SJCRH30 (cell line): ENCODE results near the gene ZNF683. TPM values are rescaled to one million over a fixed set of nuclear protein-coding genes. Genes with fewer than 3 reads are reported as not detected.
"Not testable (repeated sequence)": the region's sequence is repeated elsewhere in the genome, so short reads cannot be mapped to it uniquely, and the experiment has no call there.

ENCODE experiments used
- DNase-seq, 2 experiments: peaks; one replicate each; pipeline ENCODE4 v3.0.0-alpha.2; 2015 to 2020
- H3K27ac ChIP-seq: fragments of 250-450 bp; sonication (Bioruptor Pico); 2 replicates; pipeline ENCODE4 v1.5.1; 2020; ENCODE audit warnings: mild to moderate bottlenecking, moderate library complexity
- H3K27me3 ChIP-seq: fragments of 250-450 bp; sonication (Bioruptor Pico); 2 replicates; pipeline ENCODE4 v1.5.1; 2020; ENCODE audit warnings: mild to moderate bottlenecking, moderate library complexity
- H3K36me3 ChIP-seq: fragments of 250-450 bp; sonication (Bioruptor Pico); 2 replicates; pipeline ENCODE4 v1.5.1; 2020; ENCODE audit warnings: mild to moderate bottlenecking, moderate library complexity
- H3K4me1 ChIP-seq: fragments of 250-450 bp; sonication (Bioruptor Pico); 2 replicates; pipeline ENCODE4 v1.5.1; 2020; ENCODE audit warnings: mild to moderate bottlenecking, moderate library complexity
- H3K4me3 ChIP-seq: fragments of 250-450 bp; sonication (Bioruptor Pico); 2 replicates; pipeline ENCODE4 v1.5.1; 2020; ENCODE audit warnings: mild to moderate bottlenecking, moderate library complexity
- H3K9me3 ChIP-seq: fragments of 250-450 bp; sonication (Bioruptor Pico); replicated peaks from 2 replicates; pipeline ENCODE4 v1.5.1; 2020; ENCODE audit warnings: mild to moderate bottlenecking, moderate library complexity
- total RNA-seq: library from RNA; depleted of rRNA; stranded (reverse); fragments of >200 nt; shearing (Covaris generic); gene quantifications from 2 replicates; pipeline ENCODE4 v1.2.3, GENCODE V29; 2014

The ZNF683 gene
- total RNA-seq, 1 experiment from 2014 or later = not detected

DNA sequence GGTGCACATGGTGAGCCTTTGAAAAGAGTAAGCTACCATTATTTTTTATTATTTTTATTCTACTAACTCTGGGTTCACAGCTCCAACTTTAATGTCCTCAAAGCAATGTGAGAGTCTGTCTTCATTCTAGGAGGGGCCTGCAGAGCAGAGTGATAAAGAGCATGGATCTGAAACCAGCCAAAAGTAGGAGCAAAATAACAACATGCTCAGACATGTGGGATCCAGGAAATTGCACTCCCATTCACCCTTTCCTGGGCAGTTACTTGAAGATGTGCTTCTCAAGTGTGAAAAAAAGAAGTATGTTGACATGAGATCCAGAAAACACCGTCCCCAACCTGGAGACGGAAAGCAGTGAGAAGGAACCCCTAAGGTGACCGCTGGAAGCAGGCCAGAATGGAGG, 29.3 kb upstream of the ZNF683 start:
- no peak for DNase-seq
- peaks cover 23% of the 10 kb centered on the region for H3K4me1 ChIP-seq

DNA sequence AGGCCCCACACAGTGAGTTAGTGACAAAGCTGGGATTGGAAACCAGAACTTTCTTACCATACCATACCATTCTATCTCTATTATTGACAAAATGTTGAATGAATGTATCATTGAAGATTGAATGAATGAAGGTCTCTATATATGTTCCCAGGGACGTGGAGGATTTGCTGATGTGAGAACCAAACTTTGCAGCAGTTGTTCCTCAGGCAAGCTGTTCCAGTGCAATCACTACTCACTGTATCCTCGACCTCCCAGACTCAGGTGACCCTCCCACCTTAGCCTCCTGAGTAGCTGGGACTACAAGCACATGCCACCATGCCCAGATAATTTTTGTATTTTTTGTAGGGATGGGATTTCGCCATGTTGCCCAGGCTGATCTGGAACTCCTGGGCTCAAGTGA, 26.5 kb upstream of the ZNF683 start:
- Histone ChIP-seq H3K9me3 (no peaks in the 10 kb centered on the region), H3K27me3 (no peaks in the 10 kb centered on the region), H3K27ac (no peak overlapping the region), H3K4me3 (no peak overlapping the region), H3K36me3 (no peaks in the 10 kb centered on the region), H3K4me1 (peaks cover 6% of the 10 kb centered on the region; the same call in 1 of the 2 replicates)
- no peak for DNase-seq

More for the DNA sequence above, 29.3 kb upstream of the ZNF683 start:
- H3K27ac ChIP-seq = no peak overlapping the region
- H3K27me3 ChIP-seq = no peaks in the 10 kb centered on the region
- H3K36me3 ChIP-seq = no peaks in the 10 kb centered on the region
- H3K4me3 ChIP-seq = no peak overlapping the region
- H3K9me3 ChIP-seq = no peaks in the 10 kb centered on the region

DNA sequence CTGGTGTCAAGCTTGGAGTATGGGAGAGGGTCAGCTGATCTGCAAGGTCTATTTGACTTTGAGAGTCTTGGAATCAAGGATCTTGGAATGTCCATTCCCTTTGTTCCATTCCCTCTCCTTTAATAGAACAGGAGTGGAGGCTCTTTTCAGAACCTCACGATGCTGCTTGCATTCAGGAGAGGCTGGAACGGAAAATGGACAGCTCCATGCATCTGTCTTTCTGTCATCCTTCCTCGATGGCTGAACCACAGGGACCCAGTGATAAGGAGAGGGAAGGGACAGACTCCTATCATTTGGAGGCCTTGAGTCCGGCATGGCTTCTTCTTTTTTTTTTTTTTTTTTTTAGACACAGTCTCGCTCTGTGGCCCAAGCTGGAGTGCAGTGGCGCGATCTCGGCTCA, 23.2 kb upstream of the ZNF683 start:
- Histone ChIP-seq H3K27me3 (peaks cover 4% of the 10 kb centered on the region; the same call in 1 of the 2 replicates), H3K27ac (no peak overlapping the region), H3K9me3 (no peaks in the 10 kb centered on the region), H3K4me3 (no peak overlapping the region), H3K4me1 (no peaks in the 10 kb centered on the region), H3K36me3 (no peaks in the 10 kb centered on the region)
- DNase-seq = no peak

DNA sequence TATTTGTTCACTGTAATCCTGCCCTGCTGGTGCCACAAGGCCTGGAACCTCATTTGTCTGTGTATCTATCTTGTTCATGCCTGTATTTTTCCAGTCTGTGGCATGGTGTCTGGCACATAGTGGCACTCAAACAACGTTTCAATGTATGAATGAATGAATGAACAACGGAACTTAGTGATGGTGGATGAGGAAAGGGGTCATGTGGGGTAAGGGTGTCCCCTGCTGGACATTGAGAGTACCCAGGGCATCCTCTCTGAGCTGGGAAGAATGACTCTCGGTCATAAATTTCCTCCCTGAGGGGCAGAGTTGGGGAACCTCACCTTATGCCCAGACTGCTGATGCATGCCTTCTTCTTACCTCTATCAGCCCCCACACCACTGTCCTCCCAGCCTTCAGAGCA, 18.9 kb upstream of the ZNF683 start:
- no peaks in the 10 kb centered on the region for H3K36me3 ChIP-seq
- no peak overlapping the region for H3K27ac ChIP-seq
- no peaks in the 10 kb centered on the region for H3K9me3 ChIP-seq
- H3K4me1 ChIP-seq = peaks cover 3% of the 10 kb centered on the region; the same call in 1 of the 2 replicates
- H3K4me3 ChIP-seq = no peak overlapping the region
- peak; percentile 31 to 56 for DNase-seq
- peaks cover 6% of the 10 kb centered on the region; the same call in 1 of the 2 replicates for H3K27me3 ChIP-seq

DNA sequence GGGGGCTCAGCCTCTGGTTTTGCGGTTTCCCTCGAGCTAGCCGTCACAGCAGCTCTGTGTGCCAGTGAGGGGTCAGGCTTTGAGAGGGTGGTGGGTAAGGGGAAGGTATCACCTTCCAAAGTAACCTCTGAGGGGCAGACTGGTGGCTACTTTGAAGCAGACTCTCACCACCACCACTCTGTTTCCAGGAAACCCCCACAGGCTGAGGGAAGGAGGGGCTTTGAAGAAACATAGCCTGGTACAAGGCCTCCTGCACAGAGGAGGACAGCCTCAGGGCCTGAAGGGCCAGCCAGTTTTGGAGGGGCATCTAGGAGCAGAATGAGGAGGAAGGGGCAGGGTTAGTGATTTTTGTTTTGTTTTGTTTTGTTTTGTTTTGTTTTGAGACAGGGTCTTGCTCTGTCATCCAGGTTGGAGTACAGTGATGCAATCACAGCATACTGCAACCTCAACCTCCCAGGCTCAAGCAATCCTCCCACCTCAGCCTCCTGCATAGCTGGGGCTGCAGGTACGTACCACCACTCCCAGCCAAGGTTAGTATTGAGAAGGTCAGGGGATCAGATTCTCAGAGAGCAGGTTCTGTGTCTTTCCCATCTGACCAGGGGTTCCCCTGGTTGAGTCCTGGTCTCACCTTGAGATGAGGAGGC, 17.2 kb upstream of the ZNF683 start:
- Histone ChIP-seq H3K9me3 (no peaks in the 10 kb centered on the region), H3K27me3 (peaks cover 6% of the 10 kb centered on the region; the same call in 1 of the 2 replicates), H3K36me3 (no peaks in the 10 kb centered on the region), H3K4me1 (peaks cover 3% of the 10 kb centered on the region; the same call in 1 of the 2 replicates), H3K27ac (no peak overlapping the region), H3K4me3 (no peak overlapping the region)
- DNase-seq = no peak

DNA sequence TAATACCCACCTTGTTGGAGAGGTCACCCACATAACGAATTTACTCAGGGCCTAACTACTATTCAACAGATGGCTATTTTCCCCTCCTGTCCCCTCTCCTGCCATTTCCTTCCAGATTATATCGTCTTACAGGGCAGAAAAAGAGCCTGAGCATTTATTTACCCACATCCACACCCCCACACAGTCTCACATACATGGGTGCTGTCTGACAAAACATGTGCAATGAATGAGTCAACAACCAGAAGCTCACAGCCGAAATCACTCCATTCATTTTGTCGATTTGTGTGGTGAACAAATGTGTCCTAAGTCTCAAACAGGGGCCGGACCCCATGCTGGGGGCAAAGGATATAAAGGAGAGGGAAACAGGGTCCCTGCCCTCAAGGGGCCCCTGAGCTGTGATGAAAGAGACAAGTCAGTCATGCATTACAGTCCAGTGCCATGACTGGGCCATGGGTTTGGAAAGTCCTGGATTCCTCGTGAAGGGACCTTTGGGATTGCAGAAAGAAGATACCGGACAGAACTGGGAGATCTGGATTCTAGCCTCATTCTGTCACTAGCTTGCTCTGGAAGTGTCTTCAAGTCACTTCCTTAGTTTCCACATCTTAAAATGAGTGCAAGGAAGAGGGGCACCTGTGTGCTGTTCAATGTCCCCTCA, 16.4 kb upstream of the ZNF683 start:
- Histone ChIP-seq H3K27ac (no peak overlapping the region), H3K4me3 (no peak overlapping the region), H3K27me3 (peaks cover 6% of the 10 kb centered on the region; the same call in 1 of the 2 replicates), H3K4me1 (peaks cover 3% of the 10 kb centered on the region; the same call in 1 of the 2 replicates), H3K36me3 (no peaks in the 10 kb centered on the region), H3K9me3 (no peaks in the 10 kb centered on the region)
- DNase-seq = no peak

DNA sequence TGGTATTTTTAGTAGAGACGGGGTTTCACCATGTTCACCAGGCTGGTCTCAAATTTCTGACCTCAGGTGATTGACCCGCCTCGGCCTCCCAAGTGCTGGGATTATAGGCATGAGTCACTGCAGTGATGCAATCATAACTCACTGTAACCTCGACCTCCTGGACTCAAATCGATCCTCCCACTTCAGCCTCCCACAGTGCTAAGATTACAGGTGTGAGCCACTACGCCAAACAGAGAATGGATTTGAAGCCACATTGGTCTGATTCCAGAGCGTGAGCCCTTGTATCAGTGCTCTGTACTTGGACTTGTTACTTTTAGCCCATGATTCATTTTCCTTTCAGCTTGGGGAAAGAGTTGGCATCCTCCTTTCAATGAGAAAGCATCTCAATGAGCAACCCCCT, 14.9 kb upstream of the ZNF683 start:
- H3K27me3 ChIP-seq = peaks cover 12% of the 10 kb centered on the region; the same call in 1 of the 2 replicates
- no peak overlapping the region for H3K4me3 ChIP-seq
- DNase-seq = peak in 1 of 2 experiments; percentile 33
- H3K36me3 ChIP-seq = no peaks in the 10 kb centered on the region
- H3K27ac ChIP-seq = no peak overlapping the region
- H3K4me1 ChIP-seq = peaks cover 3% of the 10 kb centered on the region; the same call in 1 of the 2 replicates
- no peaks in the 10 kb centered on the region for H3K9me3 ChIP-seq

DNA sequence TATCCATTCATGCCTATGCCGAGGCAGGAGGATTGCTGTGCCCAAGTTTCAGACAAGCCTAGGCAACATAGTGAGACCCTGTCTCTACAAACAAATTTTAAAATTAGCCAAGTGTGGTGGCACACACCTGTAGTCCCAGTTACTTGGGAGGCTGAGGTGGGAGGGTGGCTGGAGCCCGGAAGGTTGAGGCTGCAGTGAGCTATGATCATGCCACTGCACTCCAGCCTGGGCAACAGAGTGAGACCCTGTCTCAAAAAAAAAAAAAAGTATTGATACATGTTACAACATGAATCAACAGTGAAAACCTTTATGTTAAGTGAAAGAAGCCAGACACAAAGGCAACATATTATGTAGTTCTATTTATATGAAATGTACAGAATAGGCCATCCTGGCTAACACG, 12.5 kb upstream of the ZNF683 start:
- H3K27me3 ChIP-seq = peaks cover 12% of the 10 kb centered on the region; the same call in 1 of the 2 replicates
- DNase-seq, H3K27ac ChIP-seq, H3K4me3 ChIP-seq, H3K9me3 ChIP-seq, H3K4me1 ChIP-seq, H3K36me3 ChIP-seq: not testable (repeated sequence)

DNA sequence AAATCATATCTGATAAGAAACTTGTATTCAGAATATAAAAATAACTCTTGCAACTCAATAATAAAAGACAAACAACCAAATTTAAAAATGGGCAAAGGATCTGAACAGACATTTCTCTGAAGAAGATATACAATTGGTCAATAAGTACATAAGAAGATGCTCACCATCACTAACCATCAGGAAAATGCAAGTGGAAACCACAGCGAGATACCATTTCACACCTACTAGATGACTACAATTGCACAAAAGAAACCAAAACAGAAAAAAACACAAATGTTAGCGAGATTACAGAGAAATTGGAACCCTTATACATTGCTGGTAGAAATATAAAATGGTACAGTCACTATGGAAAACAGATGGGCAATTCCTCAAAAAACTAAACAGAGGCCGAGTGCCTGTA, 11.5 kb upstream of the ZNF683 start:
- peaks cover 3% of the 10 kb centered on the region; the same call in 1 of the 2 replicates for H3K4me1 ChIP-seq

DNA sequence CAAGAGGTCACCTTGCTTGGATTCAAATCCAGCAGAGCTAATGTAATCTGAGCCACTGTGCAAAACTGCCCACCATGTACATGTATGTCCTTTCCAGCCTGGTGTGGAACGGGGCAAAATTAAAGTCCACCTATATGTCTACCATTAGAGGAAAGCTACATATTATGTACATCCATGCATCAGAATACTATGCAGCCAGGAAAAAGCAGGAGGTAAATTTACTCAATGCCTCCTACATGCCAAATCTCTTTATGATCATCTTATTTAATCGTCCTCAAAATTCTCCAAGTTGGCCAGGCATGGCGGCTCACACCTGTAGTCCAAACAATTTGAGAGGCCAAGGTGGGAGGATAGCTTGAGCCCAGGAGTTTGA, 6.3 kb upstream of the ZNF683 start:
- H3K9me3 ChIP-seq = peaks cover 6% of the 10 kb centered on the region; the same call in 1 of the 2 replicates
- no peak overlapping the region for H3K27ac ChIP-seq
- H3K27me3 ChIP-seq = peaks cover 10% of the 10 kb centered on the region; the same call in 1 of the 2 replicates
- DNase-seq = no peak
- no peaks in the 10 kb centered on the region for H3K4me1 ChIP-seq
- no peaks in the 10 kb centered on the region for H3K36me3 ChIP-seq
- no peak overlapping the region for H3K4me3 ChIP-seq

More for the DNA sequence above, 11.5 kb upstream of the ZNF683 start:
- H3K27me3 ChIP-seq = peaks cover 12% of the 10 kb centered on the region; the same call in 1 of the 2 replicates
- H3K36me3 ChIP-seq = no peaks in the 10 kb centered on the region
- no peak overlapping the region for H3K27ac ChIP-seq
- H3K9me3 ChIP-seq = no peaks in the 10 kb centered on the region
- H3K4me3 ChIP-seq = no peak overlapping the region
- DNase-seq = no peak

DNA sequence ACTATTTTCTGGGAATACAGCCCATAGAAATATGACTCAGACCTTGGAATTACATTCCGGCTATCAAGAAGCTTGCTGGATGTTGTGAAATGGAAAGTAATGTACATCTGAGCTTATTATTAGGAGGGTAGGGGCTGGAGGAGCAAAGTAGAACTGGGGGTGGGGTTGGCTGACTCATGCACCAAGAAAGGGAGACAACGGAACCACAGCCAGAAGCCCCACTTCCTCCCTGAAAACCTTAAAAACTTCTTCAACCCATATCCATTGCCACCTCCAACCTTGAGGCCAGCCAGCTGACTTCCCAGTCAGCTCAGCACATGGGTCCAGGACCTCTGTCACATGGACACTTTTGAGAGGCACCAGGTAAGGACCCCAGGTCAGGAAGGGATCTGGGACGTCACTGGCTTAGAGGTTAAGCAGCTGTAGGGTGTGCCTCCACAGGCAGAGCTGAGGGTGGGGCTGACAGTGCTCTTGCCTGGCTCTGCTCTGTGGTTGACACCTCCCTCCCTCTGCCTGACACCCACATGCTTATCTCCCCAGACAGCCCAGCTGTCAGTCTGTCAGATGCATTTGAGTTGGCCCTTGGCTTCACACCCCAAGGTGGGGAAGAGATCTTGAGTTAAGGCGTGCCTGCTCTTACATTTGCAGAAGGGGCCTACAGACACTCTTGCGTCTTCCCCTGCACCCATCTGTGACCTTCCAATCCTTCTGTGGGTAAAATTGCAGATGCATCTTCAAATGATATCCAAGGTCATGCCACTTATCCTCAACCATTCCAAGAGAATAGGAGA, 5.7 kb upstream of the ZNF683 start:
- Histone ChIP-seq H3K4me3 (no peak overlapping the region), H3K4me1 (no peaks in the 10 kb centered on the region), H3K27me3 (peaks cover 15% of the 10 kb centered on the region), H3K36me3 (no peaks in the 10 kb centered on the region), H3K27ac (no peak overlapping the region), H3K9me3 (peaks cover 6% of the 10 kb centered on the region; the same call in 1 of the 2 replicates)
- DNase-seq = no peak

DNA sequence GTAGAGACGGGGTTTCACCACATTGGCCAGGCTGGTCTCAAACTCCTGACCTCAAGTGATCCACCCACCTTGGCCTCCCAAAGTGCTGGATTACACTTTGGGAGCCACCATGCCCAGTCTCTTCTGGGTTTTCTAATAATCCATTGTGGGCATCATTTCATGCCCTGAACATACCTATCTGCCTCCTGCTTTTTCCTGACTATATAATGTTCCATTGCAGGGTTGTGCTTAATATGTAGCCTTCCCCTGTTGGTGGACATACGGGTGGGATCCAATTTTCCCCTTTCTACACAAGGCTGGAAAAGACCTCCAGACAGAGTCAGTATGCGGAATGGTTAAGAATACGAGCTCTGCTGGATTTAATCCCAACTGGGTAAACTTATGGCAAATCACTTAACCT, 3.5 kb upstream of the ZNF683 start:
- Histone ChIP-seq H3K36me3 (no peaks in the 10 kb centered on the region), H3K9me3 (peaks cover 6% of the 10 kb centered on the region; the same call in 1 of the 2 replicates), H3K4me3 (no peak overlapping the region), H3K27me3 (peaks cover 9% of the 10 kb centered on the region), H3K27ac (no peak overlapping the region), H3K4me1 (no peaks in the 10 kb centered on the region)
- DNase-seq = no peak

DNA sequence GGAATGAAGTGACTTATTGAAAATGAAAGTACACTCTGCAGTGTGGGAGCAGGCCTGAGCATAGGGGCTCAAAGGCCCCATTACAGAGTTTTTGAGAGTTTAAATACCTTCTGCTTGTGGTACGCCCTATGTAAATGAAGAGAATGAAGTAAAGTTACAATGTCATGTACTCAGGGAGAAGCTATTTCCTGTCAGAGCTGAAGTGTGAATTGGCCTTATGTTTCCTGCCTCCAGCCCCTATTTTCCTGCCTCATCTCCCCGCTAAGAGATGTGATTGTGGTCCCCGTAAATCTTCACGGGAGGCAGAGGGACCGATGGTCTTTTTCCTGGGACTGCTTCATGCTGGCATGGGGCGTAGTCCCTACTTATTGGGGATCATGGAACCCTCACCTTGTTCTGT, 2.5 kb upstream of the ZNF683 start:
- Histone ChIP-seq H3K4me3 (no peak overlapping the region), H3K9me3 (peaks cover 6% of the 10 kb centered on the region; the same call in 1 of the 2 replicates), H3K4me1 (no peaks in the 10 kb centered on the region), H3K36me3 (no peaks in the 10 kb centered on the region), H3K27me3 (peaks cover 5% of the 10 kb centered on the region; the same call in 1 of the 2 replicates), H3K27ac (no peak overlapping the region)
- no peak for DNase-seq

DNA sequence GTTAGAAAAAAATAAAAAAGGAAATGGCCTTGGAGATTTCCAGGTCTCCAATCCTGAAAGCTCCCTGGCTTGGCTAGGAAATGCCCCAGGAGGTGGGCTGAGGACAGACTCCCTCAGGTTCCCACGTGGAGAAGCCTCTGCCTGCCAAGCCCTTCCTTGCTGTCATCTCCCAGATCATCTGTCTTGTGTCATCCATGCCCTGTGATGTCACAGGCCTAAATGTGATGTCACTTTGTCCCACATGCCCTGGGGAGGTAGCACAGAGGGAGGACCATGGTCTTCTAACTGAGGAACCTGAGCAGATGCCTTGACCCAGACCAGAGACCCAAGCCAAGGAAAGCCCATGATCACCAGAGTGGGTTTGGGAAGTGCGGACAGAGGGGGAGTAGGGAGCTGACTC, 1.8 kb upstream of the ZNF683 start:
- H3K4me3 ChIP-seq, H3K36me3 ChIP-seq, H3K27ac ChIP-seq, DNase-seq, H3K27me3 ChIP-seq, H3K9me3 ChIP-seq, H3K4me1 ChIP-seq: not testable (repeated sequence)

DNA sequence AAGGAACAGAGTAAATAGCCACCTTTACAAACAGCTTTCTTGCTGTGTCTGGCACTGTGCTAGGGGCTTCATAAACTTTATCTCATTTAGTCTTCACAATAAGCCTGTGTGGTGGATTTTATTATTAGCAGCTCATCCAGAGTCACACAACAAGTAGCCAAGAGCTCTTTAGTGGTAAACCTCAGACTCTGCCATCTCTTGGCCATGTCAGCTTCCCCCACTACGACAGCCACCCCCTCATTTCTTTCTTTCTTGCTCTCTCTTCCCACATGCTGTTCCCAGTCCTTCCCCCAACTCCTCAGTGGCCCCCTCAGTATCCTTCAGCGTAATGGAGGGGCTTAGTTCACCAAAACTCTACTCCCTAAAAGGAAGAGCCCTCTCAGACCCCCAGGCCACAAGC, 1.2 kb upstream of the ZNF683 start:
- Histone ChIP-seq H3K27me3 (peaks cover 5% of the 10 kb centered on the region; the same call in 1 of the 2 replicates), H3K4me3 (no peak overlapping the region), H3K9me3 (peaks cover 6% of the 10 kb centered on the region; the same call in 1 of the 2 replicates), H3K4me1 (no peaks in the 10 kb centered on the region), H3K36me3 (no peaks in the 10 kb centered on the region), H3K27ac (no peak overlapping the region)
- no peak for DNase-seq
